Fibroblast of the conjunctiva (primary cell): ENCODE measurements around the gene PHACTR1.

Experiments used
- DNase-seq: peaks from one replicate; pipeline ENCODE4 v3.0.0-alpha.2; 2010; ENCODE audit warnings: low read depth

PHACTR1 gene

GRCh38 chr6:13163161-13163944 is 446.8 kb downstream of the PHACTR1 start:
- no peak for DNase-seq

- no peak for DNase-seq
These were observed 447.7 kb downstream of the PHACTR1 start for GRCh38 chr6:13164291-13164690.

- no peak for DNase-seq
These were observed 449.1 kb downstream of the PHACTR1 start for GRCh38 chr6:13165502-13166172.

DNA sequence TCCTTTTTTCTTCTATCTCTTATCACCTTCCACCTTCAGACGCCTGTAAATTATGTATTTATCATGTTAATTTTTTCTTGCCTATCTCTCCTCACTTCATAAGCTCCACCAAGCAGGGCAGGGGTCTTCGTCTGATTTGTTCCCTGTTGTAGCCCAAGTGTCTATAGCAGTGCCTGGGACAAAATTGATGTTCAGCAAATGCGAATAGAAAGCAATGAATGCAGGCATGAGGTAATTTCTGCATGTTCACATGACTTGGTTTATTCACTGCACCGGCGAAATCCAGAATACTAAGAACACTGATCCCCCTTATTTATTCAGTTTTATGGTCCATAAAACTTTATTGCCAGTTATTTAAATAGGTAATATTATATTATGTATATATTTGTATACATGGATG is 449.7 kb downstream of the PHACTR1 start:
- DNase-seq: no peak

DNA sequence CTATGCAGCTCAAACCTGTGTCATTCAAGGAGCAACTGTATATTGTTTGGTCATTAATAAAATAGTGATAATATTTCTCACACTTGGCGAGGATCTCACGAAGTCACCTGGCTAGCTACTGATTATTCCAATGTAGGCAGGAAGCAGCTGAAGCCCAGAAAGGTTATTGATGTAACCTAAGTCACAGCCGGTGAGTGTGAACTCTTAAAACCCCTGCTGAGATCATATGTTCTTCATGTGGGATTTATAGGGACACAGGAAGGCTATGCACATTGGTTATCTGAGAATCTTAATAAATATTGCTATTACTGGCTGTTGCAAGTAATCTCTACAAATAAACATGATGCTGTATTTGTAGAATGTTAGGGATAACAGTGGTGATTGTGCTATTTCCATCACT is 450.3 kb downstream of the PHACTR1 start:
- no peak for DNase-seq

- no peak for DNase-seq
These were observed 455.7 kb downstream of the PHACTR1 start for GRCh38 chr6:13172291-13172690.

DNA sequence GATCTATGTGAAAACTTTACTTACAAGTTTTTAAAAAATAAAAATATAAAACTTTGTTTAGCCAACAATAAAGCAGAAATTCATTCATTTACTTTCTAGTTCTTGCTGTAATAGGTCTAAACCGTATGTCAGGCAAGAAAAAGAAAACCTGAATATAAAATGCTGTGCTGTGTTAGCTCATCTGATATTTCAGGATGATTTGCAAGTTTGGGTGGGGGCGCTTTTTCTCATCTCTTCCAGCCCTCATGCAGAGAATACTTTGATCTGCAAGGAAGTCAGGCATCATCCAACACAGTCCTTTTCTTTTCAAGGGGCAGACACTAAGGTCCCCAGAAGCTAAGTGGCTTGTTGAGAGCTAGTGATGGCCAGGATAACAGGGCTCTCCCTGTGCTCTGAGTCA is 458.5 kb downstream of the PHACTR1 start:
- DNase-seq: no peak

- DNase-seq: no peak
These were observed 459.2 kb downstream of the PHACTR1 start for GRCh38 chr6:13175759-13176158.

DNA sequence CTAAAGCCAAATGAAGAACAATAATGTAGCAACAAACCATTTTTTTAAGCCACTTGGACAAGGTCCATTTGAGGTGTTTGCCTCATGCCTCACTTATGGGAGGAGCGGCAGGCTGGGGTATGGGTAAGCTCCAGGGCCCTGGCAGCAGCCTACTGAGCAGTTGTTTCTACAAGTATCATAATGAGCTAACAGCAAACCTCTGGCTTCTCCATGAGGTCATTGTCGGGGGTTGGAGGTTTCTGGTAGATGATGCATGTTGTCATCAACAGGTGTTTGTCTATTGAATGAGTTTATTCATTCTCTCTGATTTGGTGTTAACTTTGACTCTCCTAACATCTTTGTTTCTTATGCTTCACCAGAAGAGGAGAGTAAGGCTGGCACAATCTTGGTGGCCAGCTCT is 461.1 kb downstream of the PHACTR1 start:
- no peak for DNase-seq

DNA sequence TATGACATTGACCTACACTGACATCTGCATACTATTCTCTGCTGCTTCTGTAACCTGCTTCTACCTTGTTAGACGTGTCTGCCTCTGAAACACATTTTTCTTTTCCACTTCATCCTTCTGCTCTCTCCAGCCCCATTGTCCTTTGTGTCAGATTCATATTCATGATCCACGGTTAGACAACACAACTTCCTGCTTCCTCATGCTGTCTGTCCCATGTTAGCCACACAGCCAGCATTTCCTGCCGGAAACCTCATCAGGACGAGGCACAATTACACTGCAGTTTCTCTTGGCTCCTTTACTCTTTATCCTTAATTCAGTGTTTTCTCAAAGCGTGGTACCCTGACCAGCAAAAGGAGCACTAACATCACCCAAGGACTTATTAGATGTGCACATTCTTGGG is 461.5 kb downstream of the PHACTR1 start:
- DNase-seq: no peak

GRCh38 chr6:13180538-13180937 is 464.0 kb downstream of the PHACTR1 start:
- no peak for DNase-seq

GRCh38 chr6:13181393-13181792 is 464.8 kb downstream of the PHACTR1 start:
- DNase-seq: no peak

DNA sequence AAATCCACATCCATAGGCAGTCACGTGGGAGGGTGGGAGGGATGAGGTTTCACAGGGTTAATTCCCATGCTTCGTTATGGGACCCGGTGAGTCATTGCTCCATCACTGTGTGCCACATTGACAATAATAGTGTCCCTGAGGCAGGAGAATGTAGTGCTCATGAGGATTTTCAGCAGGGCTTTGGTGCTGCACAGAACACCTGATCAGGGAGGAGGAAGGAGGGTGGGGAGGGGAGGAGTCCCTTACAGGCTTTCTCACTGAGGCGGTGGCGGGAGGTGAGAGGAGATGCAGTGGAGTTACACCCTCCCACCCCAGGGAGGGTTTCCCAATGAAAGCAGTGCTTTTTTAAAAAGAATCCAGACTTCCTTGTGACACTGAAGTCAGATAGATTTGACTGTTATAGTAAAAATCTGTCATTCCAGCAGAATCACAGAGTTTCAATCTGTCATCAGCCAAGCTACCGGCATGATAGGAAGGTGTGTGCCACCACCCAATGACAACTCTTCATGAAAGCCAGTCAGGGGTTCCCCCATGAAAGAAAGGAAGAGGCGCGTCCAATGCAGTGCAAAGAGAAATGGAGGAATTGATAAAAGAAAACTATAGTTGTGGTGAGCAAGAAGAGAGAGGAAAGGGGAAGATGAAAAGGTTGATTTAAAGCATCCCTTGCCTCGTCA is 467.0 kb downstream of the PHACTR1 start:
- DNase-seq: no peak

GRCh38 chr6:13184089-13184468 is 467.5 kb downstream of the PHACTR1 start:
- DNase-seq: no peak

- DNase-seq: no peak
These were observed 468.0 kb downstream of the PHACTR1 start for GRCh38 chr6:13184547-13184946.

- no peak for DNase-seq
These were observed 470.3 kb downstream of the PHACTR1 start for GRCh38 chr6:13186861-13187260.

GRCh38 chr6:13187692-13188091 is 471.1 kb downstream of the PHACTR1 start:
- no peak for DNase-seq

GRCh38 chr6:13188306-13188705 is 471.7 kb downstream of the PHACTR1 start:
- DNase-seq: no peak

DNA sequence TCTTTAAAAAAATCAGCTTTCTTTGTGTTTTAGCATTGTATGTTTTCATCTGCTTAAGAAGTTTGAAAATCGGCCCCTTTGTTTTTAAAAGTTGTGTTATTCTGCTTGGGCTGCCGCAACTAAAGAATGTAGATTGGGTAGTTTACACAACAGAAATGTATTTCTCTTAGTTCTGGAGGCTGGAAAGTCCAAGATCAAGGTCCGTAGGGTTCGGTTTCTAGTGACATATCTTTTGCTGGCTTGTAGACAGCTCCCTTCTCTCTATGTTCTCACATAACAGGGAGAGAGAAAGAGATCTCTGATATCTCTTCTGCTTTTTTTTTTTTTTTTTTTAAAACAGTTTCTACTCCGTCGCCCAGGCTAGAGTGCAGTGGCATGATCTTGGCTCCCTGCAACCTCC is 473.1 kb downstream of the PHACTR1 start:
- no peak for DNase-seq

DNA sequence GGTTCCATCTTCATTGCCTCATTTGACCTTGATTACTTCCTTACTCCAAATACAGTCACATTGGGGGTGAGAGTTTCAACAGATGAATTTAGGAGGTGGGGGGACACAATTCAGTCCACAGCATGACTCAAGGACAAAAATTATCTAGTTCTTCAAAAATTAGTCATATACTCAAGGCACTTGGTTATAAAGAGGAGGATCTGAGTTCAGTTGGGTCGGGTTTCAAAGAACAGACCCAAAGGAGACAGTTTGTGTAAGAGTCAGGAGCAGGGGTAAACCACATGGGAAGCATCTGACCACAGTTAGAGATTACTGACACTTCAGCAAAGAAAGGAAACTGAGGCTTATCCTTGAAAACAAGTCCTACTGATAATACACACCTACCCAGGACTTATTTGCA is 473.8 kb downstream of the PHACTR1 start:
- no peak for DNase-seq

- no peak for DNase-seq
These were observed 474.9 kb downstream of the PHACTR1 start for GRCh38 chr6:13191461-13191860.

- DNase-seq: peak; percentile 52
These were observed 478.3 kb downstream of the PHACTR1 start for GRCh38 chr6:13194852-13195251.

GRCh38 chr6:13195803-13196202 is 479.2 kb downstream of the PHACTR1 start:
- DNase-seq: no peak
